Astrocyte (in vitro differentiated cells and primary cell): ENCODE measurements around the gene SNX11. TPM values are rescaled to one million over a fixed set of nuclear protein-coding genes. Genes with fewer than 3 reads are reported as not detected.

Experiments
- DNase-seq: peaks from one replicate; pipeline ENCODE4 v3.0.0-alpha.2; 2010; ENCODE audit warnings: low read depth
- FAIRE-seq: peaks from 2 replicates; lab custom pipeline; 2011; peaks lifted over from hg19 to GRCh38; lab: Jason Lieb, UNC
- H2AFZ ChIP-seq: 2 replicates; pipeline ENCODE4 v1.6.0; 2012; ENCODE audit warnings: low read depth, low read length, inconsistent platforms
- H3K27ac ChIP-seq: 2 replicates; pipeline ENCODE4 v1.5.1; 2011; ENCODE audit warnings: low read depth, low read length, inconsistent platforms
- H3K27me3 ChIP-seq: 2 replicates; pipeline ENCODE4 v1.6.0; 2011; ENCODE audit warnings: low read length, inconsistent platforms; ENCODE audit not compliant: insufficient read depth
- H3K36me3 ChIP-seq: 2 replicates; pipeline ENCODE4 v1.5.1; 2011; ENCODE audit warnings: low read length, inconsistent platforms; ENCODE audit not compliant: insufficient read depth
- H3K4me1 ChIP-seq: 2 replicates; pipeline ENCODE4 v1.5.1; 2011; ENCODE audit warnings: low read length, inconsistent platforms; ENCODE audit not compliant: insufficient read depth
- H3K4me2 ChIP-seq: 2 replicates; pipeline ENCODE4 v1.6.0; 2012; ENCODE audit warnings: low read length, inconsistent platforms
- H3K4me3 ChIP-seq: 2 replicates; pipeline ENCODE4 v1.5.1; 2011; ENCODE audit warnings: low read depth, mild to moderate bottlenecking, low read length, inconsistent platforms; ENCODE audit not compliant: insufficient read depth
- H3K79me2 ChIP-seq: 2 replicates; pipeline ENCODE4 v1.6.0; 2012; ENCODE audit warnings: mild to moderate bottlenecking, low read length, inconsistent platforms; ENCODE audit not compliant: insufficient read depth
- H3K9ac ChIP-seq: 2 replicates; pipeline ENCODE4 v1.6.0; 2012; ENCODE audit warnings: mild to moderate bottlenecking, low read length, inconsistent platforms
- H3K9me3 ChIP-seq: 2 replicates; pipeline ENCODE4 v1.5.1; 2012; ENCODE audit warnings: low read depth, mild to moderate bottlenecking, low read length, inconsistent platforms; ENCODE audit not compliant: insufficient read depth
- H4K20me1 ChIP-seq: 2 replicates; pipeline ENCODE4 v1.6.0; 2012; ENCODE audit warnings: low read length, inconsistent platforms; ENCODE audit not compliant: insufficient read depth
- H3K27ac Mint-ChIP-seq: one replicate; pipeline ENCODE4 v1.8.0; 2021; ENCODE audit warnings: mild to moderate bottlenecking, mixed read lengths; ENCODE audit not compliant: unreplicated experiment
- H3K27me3 Mint-ChIP-seq: one replicate; pipeline ENCODE4 v1.8.0; 2021; ENCODE audit warnings: low read depth, mixed read lengths; ENCODE audit not compliant: unreplicated experiment
- H3K36me3 Mint-ChIP-seq: one replicate; pipeline ENCODE4 v1.8.0; 2021; ENCODE audit warnings: low read depth, mixed read lengths; ENCODE audit not compliant: unreplicated experiment
- H3K4me1 Mint-ChIP-seq: one replicate; pipeline ENCODE4 v1.8.0; 2021; ENCODE audit warnings: low read depth, mixed read lengths; ENCODE audit not compliant: unreplicated experiment
- H3K4me3 Mint-ChIP-seq: one replicate; pipeline ENCODE4 v1.8.0; 2021; ENCODE audit warnings: mild to moderate bottlenecking, moderate library complexity, mixed read lengths; ENCODE audit not compliant: unreplicated experiment
- H3K9me3 Mint-ChIP-seq: one replicate; pipeline ENCODE4 v1.8.0; 2021; ENCODE audit warnings: mild to moderate bottlenecking, mixed read lengths; ENCODE audit not compliant: unreplicated experiment
- CTCF ChIP-seq: IDR thresholded peaks from 2 replicates; pipeline ENCODE4 v1.5.1; 2011; ENCODE audit warnings: low read depth, mild to moderate bottlenecking, inconsistent platforms, low read length, moderate library complexity; ENCODE audit not compliant: insufficient read depth
- EZH2 ChIP-seq: IDR thresholded peaks from 2 replicates; pipeline ENCODE4 v1.6.1; 2012; ENCODE audit warnings: mild to moderate bottlenecking, low read length, inconsistent platforms; ENCODE audit not compliant: insufficient read depth
- total RNA-seq: library from RNA; stranded (reverse); gene quantifications from 2 replicates; pipeline ENCODE4 v1.2.1, GENCODE V29; 2021

The SNX11 gene
- total RNA-seq, 1 donor from 2014 or later, result 33.3 TPM

GRCh38 chr17:48104440-48104839 lies 3.1 kb upstream of the SNX11 start:
- Histone ChIP-seq H3K9ac (no peak overlapping the region), H4K20me1 (peaks cover 13% of the 10 kb centered on the region), H3K4me3 (no peak overlapping the region), H3K9me3 (no peaks in the 10 kb centered on the region), H3K79me2 (peaks cover 35% of the 10 kb centered on the region), H3K36me3 (no peaks in the 10 kb centered on the region), H3K27ac (no peak overlapping the region), H3K27me3 (no peaks in the 10 kb centered on the region), H2AFZ (no peak overlapping the region), H3K4me2 (no peak overlapping the region), H3K4me1 (peaks cover 11% of the 10 kb centered on the region)
- Mint-ChIP-seq H3K4me3 (no peak overlapping the region), H3K27me3 (no peaks in the 10 kb centered on the region), H3K27ac (no peak overlapping the region), H3K9me3 (no peaks in the 10 kb centered on the region), H3K4me1 (no peaks in the 10 kb centered on the region), H3K36me3 (no peaks in the 10 kb centered on the region)
- TF ChIP-seq EZH2 (no peak), CTCF (no peak)
- FAIRE-seq, result no peak
- DNase-seq, result no peak

GRCh38 chr17:48106802-48107136 lies 797 bp upstream of the SNX11 start:
- no peaks in the 10 kb centered on the region for H3K27me3 Mint-ChIP-seq
- Histone ChIP-seq H3K27ac (peak overlapping the region; percentile 66), H3K36me3 (no peaks in the 10 kb centered on the region), H3K4me3 (peak overlapping the region; percentile 92), H3K9me3 (no peaks in the 10 kb centered on the region), H4K20me1 (peaks cover 20% of the 10 kb centered on the region), H3K4me2 (peak overlapping the region; percentile 94), H3K79me2 (peaks cover 36% of the 10 kb centered on the region), H3K9ac (peak overlapping the region; percentile 85), H3K4me1 (peaks cover 8% of the 10 kb centered on the region), H2AFZ (peak overlapping the region; percentile 98), H3K27me3 (no peaks in the 10 kb centered on the region)
- TF ChIP-seq EZH2 (no peak), CTCF (no peak)
- FAIRE-seq (no peak), DNase-seq (no peak)
- peaks cover 9% of the 10 kb centered on the region for H3K4me1 Mint-ChIP-seq
- H3K4me3 Mint-ChIP-seq, result peak overlapping the region; percentile 94
- no peak overlapping the region for H3K27ac Mint-ChIP-seq
- H3K36me3 Mint-ChIP-seq, result peaks cover 3% of the 10 kb centered on the region
- H3K9me3 Mint-ChIP-seq, result no peaks in the 10 kb centered on the region

GRCh38 chr17:48110761-48111160 lies 3.2 kb downstream of the SNX11 start:
- Mint-ChIP-seq H3K27me3 (no peaks in the 10 kb centered on the region), H3K4me1 (peaks cover 9% of the 10 kb centered on the region), H3K36me3 (peaks cover 5% of the 10 kb centered on the region), H3K4me3 (no peak overlapping the region), H3K27ac (peak overlapping the region; percentile 34), H3K9me3 (no peaks in the 10 kb centered on the region)
- H3K4me3 ChIP-seq, result no peak overlapping the region
- no peaks in the 10 kb centered on the region for H3K36me3 ChIP-seq
- no peaks in the 10 kb centered on the region for H3K27me3 ChIP-seq
- no peak for FAIRE-seq
- H2AFZ ChIP-seq, result no peak overlapping the region
- H3K4me2 ChIP-seq, result no peak overlapping the region
- no peak for DNase-seq
- no peak overlapping the region for H3K9ac ChIP-seq
- no peaks in the 10 kb centered on the region for H3K9me3 ChIP-seq
- peaks cover 8% of the 10 kb centered on the region for H3K4me1 ChIP-seq
- H3K79me2 ChIP-seq, result peaks cover 52% of the 10 kb centered on the region
- no peak for TF ChIP-seq CTCF
- TF ChIP-seq EZH2, result no peak
- H4K20me1 ChIP-seq, result peaks cover 33% of the 10 kb centered on the region
- H3K27ac ChIP-seq, result no peak overlapping the region
